Esophagus (tissue), 2 donors: ENCODE data around the gene ADAMTS2. TPM values are rescaled to one million over a fixed set of nuclear protein-coding genes. Genes with fewer than 3 reads are reported as not detected.
"Not testable (repeated sequence)": the region's sequence is repeated elsewhere in the genome, so short reads cannot be mapped to it uniquely, and the experiment has no call there.

Experiments
- H3K27ac ChIP-seq, 2 donors: one replicate each; pipeline ENCODE4 v1.5.1; 2013; ENCODE audit warnings: low read depth in 2 of 2, mild to moderate bottlenecking in 2 of 2, inconsistent platforms in 1 of 2, low read length in 1 of 2, moderate library complexity in 1 of 2
- H3K27me3 ChIP-seq, 2 donors: one replicate each; pipeline ENCODE4 v1.6.1; 2013; ENCODE audit warnings: low read length in 2 of 2, control low read depth in 1 of 2, mild to moderate bottlenecking in 1 of 2; ENCODE audit not compliant: insufficient read depth in 2 of 2, control insufficient read depth in 1 of 2
- H3K36me3 ChIP-seq, 2 donors: one replicate each; pipeline ENCODE4 v1.6.1; 2013; ENCODE audit warnings: low read length in 1 of 2; ENCODE audit not compliant: control insufficient read depth in 2 of 2, insufficient read depth in 2 of 2
- H3K4me1 ChIP-seq, 2 donors: one replicate each; pipeline ENCODE4 v1.6.1; 2013; ENCODE audit warnings: low read length in 1 of 2; ENCODE audit not compliant: control insufficient read depth in 2 of 2, insufficient read depth in 2 of 2
- H3K4me3 ChIP-seq, 2 donors: one replicate each; pipeline ENCODE4 v1.5.1; 2013; ENCODE audit warnings: low read length in 2 of 2, mild to moderate bottlenecking in 2 of 2, low read depth in 1 of 2, moderate library complexity in 1 of 2
- H3K9me3 ChIP-seq, 2 donors: one replicate each; pipeline ENCODE4 v1.6.1; 2013; ENCODE audit warnings: mild to moderate bottlenecking in 2 of 2, low read depth in 1 of 2, low read length in 1 of 2, moderate library complexity in 1 of 2; ENCODE audit not compliant: control insufficient read depth in 2 of 2, insufficient read depth in 1 of 2
- WGBS, 2 donors: extraction: QIAGEN DNeasy Blood & Tissue Kit; methylation state at CpG; one replicate each; pipeline ENCODE4 v1.1.7; 2013; 5-methylcytosine and 5-hydroxymethylcytosine counted together
- polyA plus RNA-seq, 2 donors: library from polyadenylated mRNA; stranded (reverse); fragments of 200-250 nt; gene quantifications; one replicate each; pipeline ENCODE4 v1.2.3, GENCODE V29; 2013
- donor health status: healthy with polysubstance abuse.
- donor health status: Bipolar disorder and iron deficiency.

Gene ADAMTS2
- polyA plus RNA-seq, 2 donors, result 1.4 to 1.5 TPM

DNA sequence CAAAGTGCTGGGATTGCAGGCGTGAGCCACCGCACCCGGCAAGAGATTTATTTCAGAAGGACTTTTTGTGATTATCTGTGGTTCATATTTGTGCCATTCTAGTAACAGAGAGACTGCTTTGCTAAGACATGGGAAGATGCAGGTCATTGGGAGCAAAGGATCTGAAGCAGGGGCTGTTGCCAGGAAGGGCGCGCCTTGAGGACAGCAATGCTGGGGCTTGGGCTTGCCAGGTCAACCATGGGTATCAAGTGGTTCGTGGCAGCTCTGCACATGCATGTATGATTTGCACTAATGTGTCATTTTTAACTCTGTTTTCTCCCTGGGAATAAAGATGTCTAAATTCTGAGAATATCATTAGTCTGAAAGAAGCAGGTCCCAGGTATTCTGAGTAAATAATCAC, 17.0 kb downstream of the ADAMTS2 start:
- Histone ChIP-seq H3K9me3 (no peaks in the 10 kb centered on the region), H3K27ac (no peak overlapping the region), H3K4me3 (no peak overlapping the region), H3K36me3 (no peaks in the 10 kb centered on the region), H3K4me1 (no peaks in the 10 kb centered on the region), H3K27me3 (no peaks in the 10 kb centered on the region)
- WGBS, 2 donors, result 92% methylated on average over 6 of the region's 6 CpGs

DNA sequence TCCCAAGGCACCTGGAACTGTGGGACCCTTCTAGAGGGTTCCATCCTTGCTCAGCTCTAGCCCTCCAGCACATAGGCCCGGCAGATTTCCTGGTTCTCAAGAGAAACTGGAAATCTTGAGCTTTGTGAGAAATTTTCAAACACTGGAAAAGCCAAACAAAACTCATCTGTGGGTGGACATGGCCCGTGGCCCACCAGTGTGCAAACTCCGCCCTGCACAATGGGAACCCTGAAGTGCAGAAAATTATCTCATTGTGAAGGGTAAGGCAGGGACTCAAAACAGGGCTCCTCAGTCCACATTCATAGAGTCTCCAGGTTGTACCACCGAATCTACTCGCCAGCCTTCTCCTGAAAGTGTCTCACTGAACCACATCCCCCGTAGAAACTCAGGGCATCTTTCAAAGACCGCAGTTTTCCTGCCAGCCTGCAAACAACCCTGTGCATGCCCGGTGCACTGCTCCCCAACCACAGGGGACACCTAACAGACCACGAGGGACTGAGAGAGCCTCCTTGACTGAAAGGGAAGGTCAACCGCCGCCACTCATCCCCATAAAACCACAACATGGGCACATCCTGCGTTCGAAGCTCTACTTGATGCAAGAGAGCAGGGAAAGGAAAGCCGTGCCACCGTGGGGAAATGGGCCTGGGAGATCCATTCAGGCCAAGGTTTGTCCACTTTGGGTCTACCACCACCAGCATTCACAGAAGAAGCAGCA, 18.1 kb downstream of the ADAMTS2 start:
- Histone ChIP-seq H3K4me1 (no peaks in the 10 kb centered on the region), H3K4me3 (no peak overlapping the region), H3K9me3 (no peaks in the 10 kb centered on the region), H3K36me3 (no peaks in the 10 kb centered on the region), H3K27me3 (no peaks in the 10 kb centered on the region), H3K27ac (no peak overlapping the region)
- WGBS, 2 donors, result 82 to 86% methylated on average over 15 of the region's 15 CpGs

- H3K4me3 ChIP-seq, result no peak overlapping the region
- no peaks in the 10 kb centered on the region for H3K4me1 ChIP-seq
- 40 to 48% methylated on average over 30 of the region's 30 CpGs for WGBS, 2 donors
- no peaks in the 10 kb centered on the region for H3K27me3 ChIP-seq
- H3K36me3 ChIP-seq, result no peaks in the 10 kb centered on the region
- H3K9me3 ChIP-seq, result no peaks in the 10 kb centered on the region
- H3K27ac ChIP-seq, result no peak overlapping the region
These were observed 18.9 kb downstream of the ADAMTS2 start for GRCh38 chr5:179326122-179326927.

GRCh38 chr5:179325296-179326031, 19.8 kb downstream of the ADAMTS2 start:
- 89% methylated on average over 28 of the region's 28 CpGs for WGBS, 2 donors
- H3K27ac ChIP-seq, result no peak overlapping the region
- no peak overlapping the region for H3K4me3 ChIP-seq
- no peaks in the 10 kb centered on the region for H3K36me3 ChIP-seq
- no peaks in the 10 kb centered on the region for H3K27me3 ChIP-seq
- no peaks in the 10 kb centered on the region for H3K4me1 ChIP-seq
- H3K9me3 ChIP-seq, result no peaks in the 10 kb centered on the region

GRCh38 chr5:179324760-179325295, 20.4 kb downstream of the ADAMTS2 start:
- Histone ChIP-seq H3K9me3 (no peaks in the 10 kb centered on the region), H3K27ac (no peak overlapping the region), H3K36me3 (no peaks in the 10 kb centered on the region), H3K4me1 (no peaks in the 10 kb centered on the region), H3K27me3 (no peaks in the 10 kb centered on the region), H3K4me3 (no peak overlapping the region)
- WGBS, 2 donors, result 79 to 83% methylated on average over 6 of the region's 6 CpGs

DNA sequence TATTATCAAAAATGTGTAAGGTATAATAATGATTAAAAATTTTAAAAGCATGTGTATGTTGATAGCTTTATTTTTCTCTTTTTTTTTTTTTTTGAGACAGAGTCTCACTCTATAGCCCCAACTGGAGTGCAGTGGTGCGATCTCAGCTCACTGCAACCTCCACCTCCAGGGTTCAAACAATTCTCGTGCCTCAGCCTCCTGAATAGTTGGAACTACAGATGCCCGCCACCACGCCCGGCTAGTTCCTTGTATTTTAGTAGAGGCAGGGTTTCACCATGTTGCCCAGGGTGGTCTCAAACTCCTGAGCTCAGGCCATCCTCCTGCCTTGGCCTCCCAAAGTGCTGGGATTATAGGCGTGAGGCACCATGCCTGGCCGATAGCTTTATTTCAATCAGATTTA, 20.9 kb downstream of the ADAMTS2 start:
- not testable (repeated sequence) for H3K36me3 ChIP-seq, H3K27me3 ChIP-seq, H3K4me1 ChIP-seq, H3K27ac ChIP-seq, H3K9me3 ChIP-seq, H3K4me3 ChIP-seq
- 91 to 96% methylated on average over 7 of the region's 7 CpGs for WGBS, 2 donors

GRCh38 chr5:179323026-179323870, 22.0 kb downstream of the ADAMTS2 start:
- no peaks in the 10 kb centered on the region for H3K27me3 ChIP-seq
- H3K27ac ChIP-seq, result no peak overlapping the region
- no peaks in the 10 kb centered on the region for H3K36me3 ChIP-seq
- H3K9me3 ChIP-seq, result no peaks in the 10 kb centered on the region
- no peaks in the 10 kb centered on the region for H3K4me1 ChIP-seq
- 54 to 57% methylated on average over 11 of the region's 11 CpGs for WGBS, 2 donors
- no peak overlapping the region for H3K4me3 ChIP-seq

DNA sequence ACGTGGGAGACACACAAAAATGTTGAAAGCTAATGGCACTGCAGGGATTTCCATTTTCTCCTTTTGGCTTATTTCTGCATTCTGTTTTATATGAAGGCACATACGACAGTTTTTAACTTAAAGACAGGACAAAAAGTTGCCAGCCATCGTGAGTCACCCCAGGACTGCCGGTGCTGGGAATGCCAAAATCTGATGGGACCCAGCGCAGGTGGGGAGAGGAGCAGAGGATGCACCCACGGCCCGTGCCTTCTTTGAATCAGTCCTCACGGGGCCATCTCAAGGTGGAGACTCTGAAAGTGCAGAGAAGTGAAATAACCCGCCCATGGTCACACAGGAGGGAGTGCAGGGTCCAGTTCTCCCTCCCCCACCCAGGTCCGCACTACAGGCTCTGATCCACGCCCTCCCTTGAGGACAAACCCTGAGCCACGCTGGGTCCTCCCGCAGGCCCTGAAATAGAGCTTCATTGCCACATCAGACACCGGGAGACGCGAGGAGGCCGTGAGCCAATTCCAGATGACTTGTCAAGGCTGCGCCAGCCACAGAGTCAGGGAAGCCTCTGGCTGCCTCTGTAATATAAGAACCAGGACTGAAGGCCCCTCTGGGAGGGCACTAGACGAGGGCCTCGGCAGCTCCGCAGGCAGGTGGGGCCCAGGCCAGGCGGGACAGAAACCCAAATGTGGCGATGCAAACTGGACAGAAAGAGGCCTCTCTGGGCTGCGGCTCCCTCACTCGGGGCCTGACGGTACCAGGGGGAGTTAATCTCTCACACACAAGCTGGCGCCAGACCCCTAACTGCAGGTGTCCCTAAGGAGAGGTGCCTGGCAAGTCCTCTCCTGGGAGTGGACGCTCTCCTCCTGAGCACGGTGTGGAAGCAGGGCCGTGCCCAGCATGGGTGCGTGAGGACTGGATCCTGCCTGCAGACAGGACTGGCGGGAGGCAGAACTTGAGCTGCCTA, 22.9 kb downstream of the ADAMTS2 start:
- no peak overlapping the region for H3K27ac ChIP-seq
- H3K4me3 ChIP-seq, result no peak overlapping the region
- no peaks in the 10 kb centered on the region for H3K9me3 ChIP-seq
- no peaks in the 10 kb centered on the region for H3K4me1 ChIP-seq
- H3K36me3 ChIP-seq, result no peaks in the 10 kb centered on the region
- H3K27me3 ChIP-seq, result no peaks in the 10 kb centered on the region
- 79 to 86% methylated on average over 32 of the region's 32 CpGs for WGBS, 2 donors
